GM21529 (cell line): ENCODE measurements around the gene CLEC19A.

Experiments
- ATAC-seq: cut with Tn5 transposase; IDR thresholded peaks from one replicate; pipeline ENCODE4 v1.9.1; 2021; ENCODE audit not compliant: unreplicated experiment

The CLEC19A gene

GRCh38 chr16:19284207-19284606 lies 1.3 kb upstream of the CLEC19A start:
- no peak for ATAC-seq

GRCh38 chr16:19286827-19287226 lies 1.3 kb downstream of the CLEC19A start:
- ATAC-seq: no peak

- ATAC-seq: no peak
Observed at GRCh38 chr16:19287241-19287640, 1.7 kb downstream of the CLEC19A start.

DNA sequence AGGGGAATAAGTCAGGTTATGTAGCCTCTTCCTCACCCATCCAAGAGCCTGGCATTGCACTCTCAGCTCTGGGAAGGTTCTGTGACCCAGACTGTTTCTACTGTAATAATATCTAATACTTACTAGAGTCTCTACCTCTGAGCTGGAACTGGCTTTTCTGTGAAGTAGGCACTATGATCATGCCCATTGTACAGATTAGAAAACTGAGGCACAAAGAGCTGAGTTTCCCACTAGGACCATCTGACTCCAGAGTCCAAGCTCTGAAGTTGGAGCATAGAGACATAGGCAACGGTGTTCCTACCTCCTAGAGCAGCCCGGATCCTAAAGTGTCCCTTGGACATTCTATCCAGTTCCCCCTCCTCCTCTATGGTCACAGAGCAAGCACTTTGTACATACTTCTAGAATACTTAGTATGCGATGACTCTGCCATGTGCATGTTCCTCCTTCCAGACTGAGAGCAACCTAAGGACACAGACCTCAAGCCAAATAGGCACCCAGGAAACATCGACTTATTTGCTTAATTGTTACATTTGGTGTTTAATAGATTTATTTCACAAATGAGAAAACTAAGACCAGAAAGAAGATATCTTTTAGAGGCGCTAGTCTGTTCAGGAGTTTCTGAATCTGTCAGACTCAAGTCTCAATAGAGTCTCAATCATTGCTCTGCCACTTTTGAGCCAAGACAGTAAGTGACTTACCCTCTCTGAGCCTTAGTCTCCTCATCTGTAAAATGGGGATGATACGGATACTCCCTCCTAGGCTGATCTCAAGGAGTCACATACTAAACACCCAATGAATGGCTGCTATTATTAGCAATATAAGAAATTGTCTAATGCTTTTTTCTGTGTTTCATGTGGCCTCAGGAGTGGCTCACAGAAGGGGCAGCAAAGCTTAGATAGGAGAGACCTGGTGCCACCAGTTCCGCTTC lies 3.6 kb downstream of the CLEC19A start:
- no peak for ATAC-seq

GRCh38 chr16:19289811-19290485 lies 4.4 kb downstream of the CLEC19A start:
- ATAC-seq: no peak

DNA sequence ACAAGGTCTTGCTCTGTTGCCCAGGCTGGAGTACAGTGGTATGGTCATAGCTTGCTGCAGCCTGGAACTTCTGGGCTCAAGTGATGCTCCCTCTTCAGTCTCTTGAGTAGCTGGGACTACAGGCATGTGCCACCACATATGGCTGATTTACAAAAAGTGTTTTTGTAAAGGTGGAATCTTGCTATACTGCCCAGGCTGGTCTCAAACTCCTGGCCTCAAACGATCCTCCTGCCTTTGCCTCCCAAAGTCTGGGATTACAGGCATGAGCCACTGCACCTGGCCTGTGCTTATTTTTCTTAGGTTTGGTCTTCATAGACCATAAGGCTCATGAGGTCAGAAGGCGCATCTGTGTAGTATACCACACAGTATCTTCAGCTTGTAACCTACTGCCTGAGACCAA lies 5.3 kb downstream of the CLEC19A start:
- no peak for ATAC-seq

- no peak for ATAC-seq
Observed at GRCh38 chr16:19291475-19291874, 5.9 kb downstream of the CLEC19A start.

DNA sequence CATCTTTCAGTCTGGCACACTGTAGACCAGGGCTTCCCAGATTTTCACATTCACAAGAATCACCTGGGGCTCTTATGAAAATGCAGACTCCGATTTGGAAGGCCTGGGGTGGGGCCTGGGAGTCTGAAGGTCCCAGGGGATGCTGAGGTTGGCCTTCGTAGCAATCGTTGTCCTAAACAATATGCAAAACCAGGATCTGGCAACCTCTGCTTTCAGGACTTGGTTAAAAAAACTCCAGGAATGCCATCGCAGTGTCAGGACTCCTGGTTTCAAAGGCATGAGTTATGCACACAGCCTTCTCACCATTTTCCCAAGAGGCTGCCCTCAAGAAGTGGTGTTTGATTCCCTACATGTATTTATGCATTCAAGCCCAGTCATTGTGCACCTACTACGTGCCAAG lies 6.7 kb downstream of the CLEC19A start:
- no peak for ATAC-seq

GRCh38 chr16:19294156-19294649 lies 8.7 kb downstream of the CLEC19A start:
- ATAC-seq: peak; percentile 93

DNA sequence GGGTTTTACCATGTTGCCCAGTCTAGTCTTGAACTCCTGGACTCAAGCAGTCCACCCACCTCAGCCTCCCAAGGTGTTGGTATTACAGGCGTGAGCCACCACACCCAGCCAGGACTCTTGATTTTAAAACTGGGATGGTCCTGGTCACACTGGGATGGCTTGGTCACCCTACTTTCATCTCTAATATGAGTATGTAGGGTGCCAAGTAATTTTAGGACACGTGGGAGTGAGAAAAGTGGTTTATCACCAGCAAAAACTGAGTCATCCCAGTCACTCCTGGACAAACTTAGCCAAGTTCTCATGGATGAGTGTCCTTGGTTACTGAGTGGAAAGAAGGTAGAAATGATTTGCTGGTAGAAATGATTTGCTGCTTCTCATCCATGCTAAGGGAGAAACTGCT lies 9.9 kb downstream of the CLEC19A start:
- ATAC-seq: no peak

- ATAC-seq: no peak
Observed at GRCh38 chr16:19297454-19297853, 11.9 kb downstream of the CLEC19A start.

- ATAC-seq: no peak
Observed at GRCh38 chr16:19299565-19299964, 14.0 kb downstream of the CLEC19A start.

GRCh38 chr16:19301931-19302330 lies 16.4 kb downstream of the CLEC19A start:
- no peak for ATAC-seq

- no peak for ATAC-seq
Observed at GRCh38 chr16:19304750-19305149, 19.2 kb downstream of the CLEC19A start.

GRCh38 chr16:19305443-19305842 lies 19.9 kb downstream of the CLEC19A start:
- ATAC-seq: no peak

DNA sequence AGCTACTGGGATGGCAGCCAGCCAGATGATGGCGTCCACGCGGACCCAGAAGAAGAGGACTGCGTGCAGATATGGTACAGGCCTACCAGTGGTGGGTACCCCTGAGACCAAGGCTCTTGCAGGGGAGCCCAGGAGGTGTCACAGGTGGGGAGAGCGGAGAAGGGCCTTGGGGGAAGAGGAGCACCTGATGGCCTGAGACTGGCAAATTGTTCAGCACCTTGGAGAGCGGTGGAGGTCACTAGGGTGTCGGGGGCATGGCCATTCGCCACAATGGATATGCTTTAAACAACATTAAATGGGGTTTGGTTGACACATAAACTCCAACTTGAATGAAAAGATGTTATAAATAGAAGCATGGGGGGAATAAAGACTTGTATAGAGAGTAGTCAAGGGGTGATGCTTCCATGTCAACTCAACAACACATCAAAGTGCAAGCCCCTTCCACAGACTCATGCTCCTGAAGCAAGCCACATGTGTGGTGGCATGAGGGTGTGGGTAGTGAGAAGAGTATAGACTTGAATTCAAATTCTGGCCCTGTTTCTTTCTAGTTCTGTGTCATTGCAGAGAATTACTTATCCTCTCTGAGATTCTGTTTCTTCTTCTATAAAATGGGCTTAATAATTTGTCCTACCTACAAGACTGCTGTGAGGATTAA lies 22.2 kb downstream of the CLEC19A start:
- ATAC-seq: no peak

GRCh38 chr16:19308392-19308791 lies 22.9 kb downstream of the CLEC19A start:
- ATAC-seq: no peak

GRCh38 chr16:19309178-19309577 lies 23.6 kb downstream of the CLEC19A start:
- ATAC-seq: no peak

- ATAC-seq: no peak
Observed at GRCh38 chr16:19314718-19315425, 29.3 kb downstream of the CLEC19A start.

GRCh38 chr16:19315889-19316433 lies 30.4 kb downstream of the CLEC19A start:
- ATAC-seq: no peak

GRCh38 chr16:19316846-19317245 lies 31.3 kb downstream of the CLEC19A start:
- ATAC-seq: no peak
